HepG2 (cell line): ENCODE measurements around the gene ZNF554. TPM values are rescaled to one million over a fixed set of nuclear protein-coding genes. Genes with fewer than 3 reads are reported as not detected.

Source experiments
- CREB1 ChIP-seq, 2 experiments: fragments of 450-650 bp in 1 of 2; IDR thresholded peaks; 2 replicates each; pipeline ENCODE4 v1.6.1; 2016 to 2017; ENCODE audit warnings: control low read depth in 1 of 2, mild to moderate bottlenecking in 1 of 2, missing compliant biosample characterization in 1 of 2, missing genetic modification characterization in 1 of 2
- HNRNPLL ChIP-seq: fragments of 200-400 bp; formaldehyde crosslinking; IDR thresholded peaks from 2 replicates; pipeline ENCODE4 v1.6.1; 2017; ENCODE audit warnings: mild to moderate bottlenecking, low read depth, low read length; ENCODE audit not compliant: poor library complexity, severe bottlenecking
- NFE2L2 ChIP-seq: fragments of 150-350 bp; IDR thresholded peaks from 2 replicates; pipeline ENCODE4 v1.6.1; 2014; ENCODE audit warnings: low read length
- PHF21A ChIP-seq: sonication (generic); formaldehyde crosslinking; IDR thresholded peaks from 2 replicates; pipeline ENCODE4 v1.5.0; 2020; ENCODE audit warnings: mild to moderate bottlenecking, missing genetic modification reagents
- ZNF230 ChIP-seq: sonication (generic); formaldehyde crosslinking; IDR thresholded peaks from 2 replicates; pipeline ENCODE4 v1.4.0; 2020; ENCODE audit warnings: mild to moderate bottlenecking, missing genetic modification reagents
- ZNF761 ChIP-seq: sonication (generic); formaldehyde crosslinking; conservative IDR thresholded peaks from 2 replicates; pipeline ENCODE4 v1.4.0; 2020; ENCODE audit warnings: mild to moderate bottlenecking, missing genetic modification reagents
- ZNF790 ChIP-seq: sonication (generic); formaldehyde crosslinking; IDR thresholded peaks from 2 replicates; pipeline ENCODE4 v1.8.0; 2022; ENCODE audit warnings: missing genetic modification reagents, mild to moderate bottlenecking, borderline replicate concordance
- polyA plus RNA-seq, 8 experiments: library from polyadenylated mRNA; depleted of rRNA in 3 of 8; stranded (reverse) in 7 of 8; unstranded in 1 of 8; fragments of >200 nt; fragmentation: Illumina TruSeq in 4 of 8; extraction: Trizol in 4 of 8; gene quantifications; 2 replicates each; pipeline versions ENCODE4 v1.2.1 to v1.2.3, GENCODE V29; 2011 to 2016; ENCODE audit warnings: low read depth in 4 of 8, missing spikeins in 1 of 8, mixed read lengths in 1 of 8; ENCODE audit not compliant: insufficient read depth in 1 of 8
- total RNA-seq, 5 experiments: library from RNA; depleted of rRNA; stranded (reverse); fragments of >200 nt; fragmentation: Illumina TruSeq; extraction: Trizol; gene quantifications; 2 replicates each; pipeline ENCODE4 v1.2.3, GENCODE V29; 2016; ENCODE audit warnings: low read depth in 1 of 5
- TF ChIP-seq, protein P1 (sequence below): sonication (generic); formaldehyde crosslinking; IDR thresholded peaks from 2 replicates; pipeline ENCODE4 v1.4.0; 2020; ENCODE audit warnings: mild to moderate bottlenecking, missing genetic modification reagents
- TF ChIP-seq, protein P2 (sequence below): sonication (generic); formaldehyde crosslinking; IDR thresholded peaks from 2 replicates; pipeline ENCODE4 v1.4.0; 2020; ENCODE audit warnings: missing genetic modification reagents
- TF ChIP-seq, protein P3 (sequence below): IDR thresholded peaks from 2 replicates; pipeline ENCODE4 v1.6.1; 2012; ENCODE audit warnings: inconsistent platforms
- TF ChIP-seq, protein P4 (sequence below): sonication (generic); formaldehyde crosslinking; conservative IDR thresholded peaks from 2 replicates; pipeline ENCODE4 v1.4.0; 2020; ENCODE audit warnings: mild to moderate bottlenecking, missing genetic modification reagents, moderate library complexity
- TF ChIP-seq, protein P5 (sequence below): sonication (generic); formaldehyde crosslinking; IDR thresholded peaks from 2 replicates; pipeline ENCODE4 v1.5.0; 2020; ENCODE audit warnings: missing genetic modification reagents, mild to moderate bottlenecking, borderline replicate concordance

ZNF554 gene
- total and polyA plus RNA-seq, 2 of the 13 experiments (the other 11 are each of a cell fraction or from before 2014, with no cell fraction given), result 2.2 to 2.7 TPM

DNA sequence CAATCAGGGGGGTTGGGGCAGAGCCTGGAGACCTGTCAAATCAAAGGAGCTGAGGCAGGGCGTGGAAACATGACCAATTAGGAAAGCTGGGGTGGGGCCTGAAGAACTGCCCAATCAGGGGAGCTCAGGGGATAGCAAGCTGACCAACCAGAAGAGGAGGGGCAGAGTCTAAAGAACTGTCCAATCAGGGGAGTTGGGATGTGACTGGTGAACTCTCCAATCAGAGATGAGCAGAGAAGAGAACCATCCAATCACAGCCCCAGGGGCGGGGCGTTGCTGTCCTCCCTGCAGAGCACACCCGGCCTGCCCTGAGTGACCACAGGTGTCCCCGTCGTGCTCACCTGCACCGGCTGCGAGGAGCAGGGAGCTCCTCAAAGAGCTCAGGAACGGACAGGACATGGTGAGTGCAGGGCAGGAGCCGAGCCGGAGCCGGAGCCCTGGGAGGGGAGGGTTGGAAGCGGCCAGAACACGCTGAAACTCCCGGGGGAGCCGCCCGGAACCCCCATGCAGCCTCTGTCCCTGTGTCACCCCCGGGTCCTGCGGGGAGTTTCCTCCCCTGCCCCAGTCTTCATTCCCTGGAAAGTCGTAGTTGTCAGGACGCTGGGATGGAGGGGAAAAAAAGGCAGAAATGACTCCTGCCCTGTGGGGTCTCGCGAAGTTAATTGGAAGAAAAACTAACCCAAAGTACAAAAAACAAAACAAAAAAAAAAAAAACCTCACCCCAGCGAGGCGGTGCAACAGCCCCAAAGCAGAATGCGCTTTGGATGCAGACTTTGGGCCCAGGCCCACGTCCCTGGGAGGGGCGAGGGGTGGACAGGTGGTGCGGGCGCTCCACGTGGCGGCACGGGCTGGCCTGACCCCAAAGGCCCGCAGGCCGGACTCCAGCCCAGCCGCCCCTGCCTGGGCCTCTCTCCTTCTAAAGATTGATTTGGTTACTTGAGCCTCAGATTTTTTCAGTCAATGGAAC, 47.6 kb downstream of the ZNF554 start, which contains the start of gene ZNF556 (continued):
- TF ChIP-seq, protein P1, sequence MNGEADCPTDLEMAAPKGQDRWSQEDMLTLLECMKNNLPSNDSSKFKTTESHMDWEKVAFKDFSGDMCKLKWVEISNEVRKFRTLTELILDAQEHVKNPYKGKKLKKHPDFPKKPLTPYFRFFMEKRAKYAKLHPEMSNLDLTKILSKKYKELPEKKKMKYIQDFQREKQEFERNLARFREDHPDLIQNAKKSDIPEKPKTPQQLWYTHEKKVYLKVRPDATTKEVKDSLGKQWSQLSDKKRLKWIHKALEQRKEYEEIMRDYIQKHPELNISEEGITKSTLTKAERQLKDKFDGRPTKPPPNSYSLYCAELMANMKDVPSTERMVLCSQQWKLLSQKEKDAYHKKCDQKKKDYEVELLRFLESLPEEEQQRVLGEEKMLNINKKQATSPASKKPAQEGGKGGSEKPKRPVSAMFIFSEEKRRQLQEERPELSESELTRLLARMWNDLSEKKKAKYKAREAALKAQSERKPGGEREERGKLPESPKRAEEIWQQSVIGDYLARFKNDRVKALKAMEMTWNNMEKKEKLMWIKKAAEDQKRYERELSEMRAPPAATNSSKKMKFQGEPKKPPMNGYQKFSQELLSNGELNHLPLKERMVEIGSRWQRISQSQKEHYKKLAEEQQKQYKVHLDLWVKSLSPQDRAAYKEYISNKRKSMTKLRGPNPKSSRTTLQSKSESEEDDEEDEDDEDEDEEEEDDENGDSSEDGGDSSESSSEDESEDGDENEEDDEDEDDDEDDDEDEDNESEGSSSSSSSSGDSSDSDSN, result peak; percentile 86
- TF ChIP-seq, protein P2, sequence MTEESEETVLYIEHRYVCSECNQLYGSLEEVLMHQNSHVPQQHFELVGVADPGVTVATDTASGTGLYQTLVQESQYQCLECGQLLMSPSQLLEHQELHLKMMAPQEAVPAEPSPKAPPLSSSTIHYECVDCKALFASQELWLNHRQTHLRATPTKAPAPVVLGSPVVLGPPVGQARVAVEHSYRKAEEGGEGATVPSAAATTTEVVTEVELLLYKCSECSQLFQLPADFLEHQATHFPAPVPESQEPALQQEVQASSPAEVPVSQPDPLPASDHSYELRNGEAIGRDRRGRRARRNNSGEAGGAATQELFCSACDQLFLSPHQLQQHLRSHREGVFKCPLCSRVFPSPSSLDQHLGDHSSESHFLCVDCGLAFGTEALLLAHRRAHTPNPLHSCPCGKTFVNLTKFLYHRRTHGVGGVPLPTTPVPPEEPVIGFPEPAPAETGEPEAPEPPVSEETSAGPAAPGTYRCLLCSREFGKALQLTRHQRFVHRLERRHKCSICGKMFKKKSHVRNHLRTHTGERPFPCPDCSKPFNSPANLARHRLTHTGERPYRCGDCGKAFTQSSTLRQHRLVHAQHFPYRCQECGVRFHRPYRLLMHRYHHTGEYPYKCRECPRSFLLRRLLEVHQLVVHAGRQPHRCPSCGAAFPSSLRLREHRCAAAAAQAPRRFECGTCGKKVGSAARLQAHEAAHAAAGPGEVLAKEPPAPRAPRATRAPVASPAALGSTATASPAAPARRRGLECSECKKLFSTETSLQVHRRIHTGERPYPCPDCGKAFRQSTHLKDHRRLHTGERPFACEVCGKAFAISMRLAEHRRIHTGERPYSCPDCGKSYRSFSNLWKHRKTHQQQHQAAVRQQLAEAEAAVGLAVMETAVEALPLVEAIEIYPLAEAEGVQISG, result peak; percentile 69
- TF ChIP-seq, protein P3, sequence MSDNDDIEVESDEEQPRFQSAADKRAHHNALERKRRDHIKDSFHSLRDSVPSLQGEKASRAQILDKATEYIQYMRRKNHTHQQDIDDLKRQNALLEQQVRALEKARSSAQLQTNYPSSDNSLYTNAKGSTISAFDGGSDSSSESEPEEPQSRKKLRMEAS, result peak; percentile 94
- TF ChIP-seq, protein P4, sequence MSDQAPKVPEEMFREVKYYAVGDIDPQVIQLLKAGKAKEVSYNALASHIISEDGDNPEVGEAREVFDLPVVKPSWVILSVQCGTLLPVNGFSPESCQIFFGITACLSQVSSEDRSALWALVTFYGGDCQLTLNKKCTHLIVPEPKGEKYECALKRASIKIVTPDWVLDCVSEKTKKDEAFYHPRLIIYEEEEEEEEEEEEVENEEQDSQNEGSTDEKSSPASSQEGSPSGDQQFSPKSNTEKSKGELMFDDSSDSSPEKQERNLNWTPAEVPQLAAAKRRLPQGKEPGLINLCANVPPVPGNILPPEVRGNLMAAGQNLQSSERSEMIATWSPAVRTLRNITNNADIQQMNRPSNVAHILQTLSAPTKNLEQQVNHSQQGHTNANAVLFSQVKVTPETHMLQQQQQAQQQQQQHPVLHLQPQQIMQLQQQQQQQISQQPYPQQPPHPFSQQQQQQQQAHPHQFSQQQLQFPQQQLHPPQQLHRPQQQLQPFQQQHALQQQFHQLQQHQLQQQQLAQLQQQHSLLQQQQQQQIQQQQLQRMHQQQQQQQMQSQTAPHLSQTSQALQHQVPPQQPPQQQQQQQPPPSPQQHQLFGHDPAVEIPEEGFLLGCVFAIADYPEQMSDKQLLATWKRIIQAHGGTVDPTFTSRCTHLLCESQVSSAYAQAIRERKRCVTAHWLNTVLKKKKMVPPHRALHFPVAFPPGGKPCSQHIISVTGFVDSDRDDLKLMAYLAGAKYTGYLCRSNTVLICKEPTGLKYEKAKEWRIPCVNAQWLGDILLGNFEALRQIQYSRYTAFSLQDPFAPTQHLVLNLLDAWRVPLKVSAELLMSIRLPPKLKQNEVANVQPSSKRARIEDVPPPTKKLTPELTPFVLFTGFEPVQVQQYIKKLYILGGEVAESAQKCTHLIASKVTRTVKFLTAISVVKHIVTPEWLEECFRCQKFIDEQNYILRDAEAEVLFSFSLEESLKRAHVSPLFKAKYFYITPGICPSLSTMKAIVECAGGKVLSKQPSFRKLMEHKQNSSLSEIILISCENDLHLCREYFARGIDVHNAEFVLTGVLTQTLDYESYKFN (CRISPR knock-in tag), result no peak
- TF ChIP-seq HNRNPLL, result peak; percentile 24
- 0 out of 2 replicates have a peak, but pooled peaks have one; percentile 14 for TF ChIP-seq ZNF790 (CRISPR knock-in tag)
- 0 out of 2 replicates have a peak, but pooled peaks have one; percentile 54 for TF ChIP-seq ZNF761 (CRISPR knock-in tag)
- TF ChIP-seq, protein P5, sequence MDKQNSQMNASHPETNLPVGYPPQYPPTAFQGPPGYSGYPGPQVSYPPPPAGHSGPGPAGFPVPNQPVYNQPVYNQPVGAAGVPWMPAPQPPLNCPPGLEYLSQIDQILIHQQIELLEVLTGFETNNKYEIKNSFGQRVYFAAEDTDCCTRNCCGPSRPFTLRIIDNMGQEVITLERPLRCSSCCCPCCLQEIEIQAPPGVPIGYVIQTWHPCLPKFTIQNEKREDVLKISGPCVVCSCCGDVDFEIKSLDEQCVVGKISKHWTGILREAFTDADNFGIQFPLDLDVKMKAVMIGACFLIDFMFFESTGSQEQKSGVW (CRISPR knock-in tag), result no peak
- no peak for TF ChIP-seq NFE2L2
- TF ChIP-seq PHF21A, result peak; percentile 27; the same call in 1 of the 2 replicates
- peak; percentile 77 for TF ChIP-seq CREB1 (IDR thresholded peaks at IDR 0.05)
- TF ChIP-seq CREB1 (CRISPR knock-in tag; IDR thresholded peaks at IDR 0.05), result peak; percentile 76
- TF ChIP-seq ZNF230 (CRISPR knock-in tag), result peak; percentile 59; the same call in 1 of the 2 replicates
